22Rv1 (cell line): ENCODE results near the gene MAGI2.

Source experiments
- ZFX ChIP-seq: fragments of 450-650 bp; IDR thresholded peaks from 2 replicates; pipeline ENCODE4 v1.6.1; 2017; ENCODE audit warnings: antibody characterized with exemption, borderline replicate concordance
- TF ChIP-seq, protein P1 (sequence below): fragments of 450-650 bp; IDR thresholded peaks from 2 replicates; pipeline ENCODE4 v1.5.1; 2017; ENCODE audit warnings: mild to moderate bottlenecking

DNA sequence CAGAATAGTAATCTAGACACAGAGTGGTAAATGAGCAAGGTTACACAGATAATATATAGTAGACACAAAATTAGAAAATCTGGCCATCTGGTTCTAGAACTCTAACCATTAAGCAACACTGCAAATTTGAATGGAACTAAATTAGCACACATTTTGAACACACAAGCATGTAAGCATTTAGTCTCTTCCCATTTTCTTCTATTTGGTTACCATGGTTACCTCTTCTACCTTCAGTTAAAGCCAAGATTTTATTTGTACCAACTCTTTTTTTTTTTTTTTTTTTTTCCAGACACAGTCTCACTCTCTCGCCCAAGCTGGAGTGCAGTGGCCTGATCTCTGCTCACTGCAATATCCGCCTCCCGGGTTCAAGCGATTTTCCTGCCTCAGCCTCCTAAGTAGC lies 790.5 kb downstream of the MAGI2 start:
- TF ChIP-seq, protein P1, sequence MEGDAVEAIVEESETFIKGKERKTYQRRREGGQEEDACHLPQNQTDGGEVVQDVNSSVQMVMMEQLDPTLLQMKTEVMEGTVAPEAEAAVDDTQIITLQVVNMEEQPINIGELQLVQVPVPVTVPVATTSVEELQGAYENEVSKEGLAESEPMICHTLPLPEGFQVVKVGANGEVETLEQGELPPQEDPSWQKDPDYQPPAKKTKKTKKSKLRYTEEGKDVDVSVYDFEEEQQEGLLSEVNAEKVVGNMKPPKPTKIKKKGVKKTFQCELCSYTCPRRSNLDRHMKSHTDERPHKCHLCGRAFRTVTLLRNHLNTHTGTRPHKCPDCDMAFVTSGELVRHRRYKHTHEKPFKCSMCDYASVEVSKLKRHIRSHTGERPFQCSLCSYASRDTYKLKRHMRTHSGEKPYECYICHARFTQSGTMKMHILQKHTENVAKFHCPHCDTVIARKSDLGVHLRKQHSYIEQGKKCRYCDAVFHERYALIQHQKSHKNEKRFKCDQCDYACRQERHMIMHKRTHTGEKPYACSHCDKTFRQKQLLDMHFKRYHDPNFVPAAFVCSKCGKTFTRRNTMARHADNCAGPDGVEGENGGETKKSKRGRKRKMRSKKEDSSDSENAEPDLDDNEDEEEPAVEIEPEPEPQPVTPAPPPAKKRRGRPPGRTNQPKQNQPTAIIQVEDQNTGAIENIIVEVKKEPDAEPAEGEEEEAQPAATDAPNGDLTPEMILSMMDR: no peak
- TF ChIP-seq ZFX: no peak
